GM23338 (cell line): ENCODE measurements around the gene GPC5. TPM values are rescaled to one million over a fixed set of nuclear protein-coding genes. Genes with fewer than 3 reads are reported as not detected.

ENCODE experiments used
- ATAC-seq: fragments of 200-7000 bp; cut with Tn5 transposase; 3 replicates; pipeline ENCODE4 v1.9.1; 2020
- DNase-seq: peaks from one replicate; pipeline ENCODE4 v3.0.0-alpha.2; 2015; ENCODE audit warnings: low spot score
- H2AFZ ChIP-seq: fragments of 200-600 bp; sonication (generic); 2 replicates; pipeline ENCODE4 v1.8.0; 2016; ENCODE audit warnings: antibody characterized with exemption, mild to moderate bottlenecking, moderate library complexity
- H3F3A ChIP-seq: fragments of 200-600 bp; sonication (generic); replicated peaks from 2 replicates; pipeline ENCODE4 v1.8.0; 2017; ENCODE audit warnings: antibody characterized with exemption, mixed run types, low read depth
- H3K27ac ChIP-seq: fragments of 200-600 bp; sonication (generic); 2 replicates; pipeline ENCODE4 v1.6.1; 2016; ENCODE audit warnings: low read depth
- H3K27me3 ChIP-seq: fragments of 200-600 bp; sonication (generic); 2 replicates; pipeline ENCODE4 v1.8.0; 2016; ENCODE audit warnings: mild to moderate bottlenecking, mixed run types, moderate library complexity; ENCODE audit not compliant: insufficient read depth
- H3K36me3 ChIP-seq: fragments of 200-600 bp; sonication (generic); 2 replicates; pipeline ENCODE4 v1.8.0; 2016; ENCODE audit warnings: mild to moderate bottlenecking; ENCODE audit not compliant: insufficient read depth
- H3K4me1 ChIP-seq: fragments of 200-600 bp; sonication (generic); 2 replicates; pipeline ENCODE4 v1.8.0; 2016; ENCODE audit warnings: mild to moderate bottlenecking, moderate library complexity; ENCODE audit not compliant: insufficient read depth
- H3K4me2 ChIP-seq: fragments of 200-600 bp; sonication (generic); 2 replicates; pipeline ENCODE4 v1.7.1; 2017; ENCODE audit warnings: mixed run types
- H3K4me3 ChIP-seq: fragments of 200-600 bp; sonication (generic); 2 replicates; pipeline ENCODE4 v1.6.1; 2016; ENCODE audit warnings: mixed run types
- H3K79me2 ChIP-seq: fragments of 200-600 bp; sonication (generic); replicated peaks from 2 replicates; pipeline ENCODE4 v1.8.0; 2017; ENCODE audit warnings: mild to moderate bottlenecking; ENCODE audit not compliant: insufficient read depth
- H3K9me2 ChIP-seq: fragments of 200-600 bp; sonication (generic); 2 replicates; pipeline ENCODE4 v1.8.0; 2017; ENCODE audit not compliant: insufficient read depth
- H4K20me1 ChIP-seq: fragments of 200-600 bp; sonication (generic); replicated peaks from 2 replicates; pipeline ENCODE4 v1.8.0; 2017; ENCODE audit warnings: mild to moderate bottlenecking; ENCODE audit not compliant: insufficient read depth
- H3K27ac Mint-ChIP-seq: 2 replicates; pipeline ENCODE4 v1.8.0; 2020; ENCODE audit warnings: inconsistent platforms, mild to moderate bottlenecking, moderate library complexity, mixed read lengths
- H3K27me3 Mint-ChIP-seq: 3 replicates; pipeline ENCODE4 v1.8.0; 2022; ENCODE audit warnings: low read depth, mild to moderate bottlenecking, moderate library complexity, mixed read lengths, inconsistent platforms; ENCODE audit not compliant: insufficient read depth, poor library complexity
- H3K36me3 Mint-ChIP-seq: 3 replicates; pipeline ENCODE4 v1.8.0; 2021; ENCODE audit warnings: low read depth, mild to moderate bottlenecking, inconsistent platforms, moderate library complexity, mixed read lengths
- H3K4me1 Mint-ChIP-seq: 3 replicates; pipeline ENCODE4 v1.8.0; 2020; ENCODE audit warnings: mild to moderate bottlenecking, inconsistent platforms, mixed read lengths
- H3K4me3 Mint-ChIP-seq: 3 replicates; pipeline ENCODE4 v1.8.0; 2021; ENCODE audit warnings: moderate library complexity, mild to moderate bottlenecking, inconsistent platforms, mixed read lengths
- H3K9me3 Mint-ChIP-seq: 3 replicates; pipeline ENCODE4 v1.8.0; 2020; ENCODE audit warnings: moderate library complexity, mild to moderate bottlenecking, inconsistent platforms, mixed read lengths
- CREB1 ChIP-seq: fragments of 250-450 bp; sonication (Bioruptor Pico); IDR thresholded peaks from 2 replicates; pipeline ENCODE4 v1.5.0; 2020; ENCODE audit warnings: low read depth, mild to moderate bottlenecking, moderate library complexity
- EZH2 ChIP-seq: fragments of 200-600 bp; sonication (generic); IDR thresholded peaks from one replicate; pipeline ENCODE4 v1.8.0; 2017; ENCODE audit warnings: antibody characterized with exemption, mild to moderate bottlenecking, low read depth; ENCODE audit not compliant: unreplicated experiment
- EZH2phosphoT487 ChIP-seq: fragments of 200-600 bp; sonication (generic); IDR thresholded peaks from one replicate; pipeline ENCODE4 v1.8.1; 2018; ENCODE audit warnings: antibody characterized with exemption; ENCODE audit not compliant: unreplicated experiment
- JUNB ChIP-seq: IDR thresholded peaks from one replicate; pipeline ENCODE4 v1.6.1; 2016; ENCODE audit warnings: antibody characterized with exemption; ENCODE audit not compliant: unreplicated experiment
- NANOG ChIP-seq: IDR thresholded peaks from 2 replicates; pipeline ENCODE4 v1.6.1; 2016; ENCODE audit warnings: antibody characterized with exemption, borderline replicate concordance
- POLR2AphosphoS5 ChIP-seq: IDR thresholded peaks from 2 replicates; pipeline ENCODE4 v1.6.1; 2016; ENCODE audit warnings: antibody characterized with exemption, low read depth
- REST ChIP-seq: IDR thresholded peaks from one replicate; pipeline ENCODE4 v1.6.1; 2018; ENCODE audit warnings: antibody characterized with exemption; ENCODE audit not compliant: unreplicated experiment
- STAT1 ChIP-seq: IDR thresholded peaks from one replicate; pipeline ENCODE4 v1.6.1; 2016; ENCODE audit warnings: antibody characterized with exemption; ENCODE audit not compliant: unreplicated experiment
- ZNF331 ChIP-seq: fragments of 250-450 bp; sonication (Bioruptor Pico); IDR thresholded peaks from 2 replicates; pipeline ENCODE4 v1.5.0; 2020; ENCODE audit warnings: low read depth, mild to moderate bottlenecking, moderate library complexity
- polyA plus RNA-seq: library from polyadenylated mRNA; unstranded; fragments of >200 nt; fragmentation: Nextera tagmentation; extraction: Ambion mirVana; gene quantifications from 2 replicates; pipeline ENCODE4 v1.2.1, GENCODE V29; 2016
- total RNA-seq: library from RNA; depleted of rRNA; stranded (reverse); fragments of >200 nt; shearing (Covaris generic); gene quantifications from 2 replicates; pipeline ENCODE4 v1.2.3, GENCODE V29; 2014
- TF ChIP-seq, protein P1 (sequence below), 2 experiments: fragments of 200-600 bp in 1 of 2; sonication (generic) in 1 of 2; conservative IDR thresholded peaks; 2 replicates each; pipeline versions ENCODE4 v1.5.1 to v1.6.1; 2016 to 2017; ENCODE audit warnings: antibody characterized with exemption in 2 of 2, low read depth in 2 of 2, mild to moderate bottlenecking in 2 of 2, moderate library complexity in 1 of 2
- TF ChIP-seq, protein P2 (sequence below): fragments of 250-450 bp; sonication (Bioruptor Pico); IDR thresholded peaks from 2 replicates; pipeline ENCODE4 v1.5.0; 2020; ENCODE audit warnings: mild to moderate bottlenecking, moderate library complexity
- TF ChIP-seq, protein P3 (sequence below): IDR thresholded peaks from 2 replicates; pipeline ENCODE4 v1.6.1; 2016; ENCODE audit warnings: antibody characterized with exemption

GPC5 gene
- total and polyA plus RNA-seq, 2 experiments from 2014 or later: 0.95 to 1.1 TPM

DNA sequence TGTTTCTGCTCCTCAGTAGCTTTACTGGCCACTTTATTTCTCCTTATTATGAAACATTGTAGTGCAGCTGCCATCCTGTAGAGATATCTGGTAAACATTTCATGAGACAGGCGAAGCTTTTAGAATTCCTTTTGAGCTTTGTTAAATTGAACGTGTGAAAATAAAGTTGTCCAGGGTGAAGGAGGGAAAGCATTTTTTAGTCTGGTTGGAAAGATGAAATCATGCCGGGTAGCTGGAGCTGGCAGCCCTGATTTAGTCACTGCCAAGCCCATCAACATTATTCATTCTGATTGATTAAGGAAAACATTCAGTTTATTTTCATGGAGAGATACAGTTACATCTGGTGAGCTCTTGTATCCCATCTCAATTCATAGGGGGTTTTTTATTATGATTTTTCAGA is 1502.0 kb downstream of the GPC5 start:
- ATAC-seq (no peak), DNase-seq (no peak)
- Histone ChIP-seq H3K4me3 (no peak overlapping the region), H3K27me3 (no peaks in the 10 kb centered on the region), H3F3A (no peaks in the 10 kb centered on the region), H3K27ac (no peak overlapping the region), H3K79me2 (no peaks in the 10 kb centered on the region), H3K4me1 (no peaks in the 10 kb centered on the region), H3K9me2 (no peaks in the 10 kb centered on the region), H2AFZ (peak overlapping the region; percentile 43; the same call in 1 of the 2 replicates), H4K20me1 (no peaks in the 10 kb centered on the region), H3K36me3 (no peaks in the 10 kb centered on the region), H3K4me2 (no peak overlapping the region)
- H3K36me3 Mint-ChIP-seq: peaks cover 4% of the 10 kb centered on the region; the same call in 1 of the 3 replicates
- TF ChIP-seq EZH2: no peak
- TF ChIP-seq REST: no peak
- no peak for TF ChIP-seq ZNF331 (CRISPR knock-in tag)
- TF ChIP-seq EZH2phosphoT487: no peak
- TF ChIP-seq, protein P1, sequence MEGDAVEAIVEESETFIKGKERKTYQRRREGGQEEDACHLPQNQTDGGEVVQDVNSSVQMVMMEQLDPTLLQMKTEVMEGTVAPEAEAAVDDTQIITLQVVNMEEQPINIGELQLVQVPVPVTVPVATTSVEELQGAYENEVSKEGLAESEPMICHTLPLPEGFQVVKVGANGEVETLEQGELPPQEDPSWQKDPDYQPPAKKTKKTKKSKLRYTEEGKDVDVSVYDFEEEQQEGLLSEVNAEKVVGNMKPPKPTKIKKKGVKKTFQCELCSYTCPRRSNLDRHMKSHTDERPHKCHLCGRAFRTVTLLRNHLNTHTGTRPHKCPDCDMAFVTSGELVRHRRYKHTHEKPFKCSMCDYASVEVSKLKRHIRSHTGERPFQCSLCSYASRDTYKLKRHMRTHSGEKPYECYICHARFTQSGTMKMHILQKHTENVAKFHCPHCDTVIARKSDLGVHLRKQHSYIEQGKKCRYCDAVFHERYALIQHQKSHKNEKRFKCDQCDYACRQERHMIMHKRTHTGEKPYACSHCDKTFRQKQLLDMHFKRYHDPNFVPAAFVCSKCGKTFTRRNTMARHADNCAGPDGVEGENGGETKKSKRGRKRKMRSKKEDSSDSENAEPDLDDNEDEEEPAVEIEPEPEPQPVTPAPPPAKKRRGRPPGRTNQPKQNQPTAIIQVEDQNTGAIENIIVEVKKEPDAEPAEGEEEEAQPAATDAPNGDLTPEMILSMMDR (conservative IDR thresholded peaks at IDR 0.05; ENCODE audit: low read depth in 2 of 2): no peak
- TF ChIP-seq POLR2AphosphoS5: no peak
- TF ChIP-seq, protein P2, sequence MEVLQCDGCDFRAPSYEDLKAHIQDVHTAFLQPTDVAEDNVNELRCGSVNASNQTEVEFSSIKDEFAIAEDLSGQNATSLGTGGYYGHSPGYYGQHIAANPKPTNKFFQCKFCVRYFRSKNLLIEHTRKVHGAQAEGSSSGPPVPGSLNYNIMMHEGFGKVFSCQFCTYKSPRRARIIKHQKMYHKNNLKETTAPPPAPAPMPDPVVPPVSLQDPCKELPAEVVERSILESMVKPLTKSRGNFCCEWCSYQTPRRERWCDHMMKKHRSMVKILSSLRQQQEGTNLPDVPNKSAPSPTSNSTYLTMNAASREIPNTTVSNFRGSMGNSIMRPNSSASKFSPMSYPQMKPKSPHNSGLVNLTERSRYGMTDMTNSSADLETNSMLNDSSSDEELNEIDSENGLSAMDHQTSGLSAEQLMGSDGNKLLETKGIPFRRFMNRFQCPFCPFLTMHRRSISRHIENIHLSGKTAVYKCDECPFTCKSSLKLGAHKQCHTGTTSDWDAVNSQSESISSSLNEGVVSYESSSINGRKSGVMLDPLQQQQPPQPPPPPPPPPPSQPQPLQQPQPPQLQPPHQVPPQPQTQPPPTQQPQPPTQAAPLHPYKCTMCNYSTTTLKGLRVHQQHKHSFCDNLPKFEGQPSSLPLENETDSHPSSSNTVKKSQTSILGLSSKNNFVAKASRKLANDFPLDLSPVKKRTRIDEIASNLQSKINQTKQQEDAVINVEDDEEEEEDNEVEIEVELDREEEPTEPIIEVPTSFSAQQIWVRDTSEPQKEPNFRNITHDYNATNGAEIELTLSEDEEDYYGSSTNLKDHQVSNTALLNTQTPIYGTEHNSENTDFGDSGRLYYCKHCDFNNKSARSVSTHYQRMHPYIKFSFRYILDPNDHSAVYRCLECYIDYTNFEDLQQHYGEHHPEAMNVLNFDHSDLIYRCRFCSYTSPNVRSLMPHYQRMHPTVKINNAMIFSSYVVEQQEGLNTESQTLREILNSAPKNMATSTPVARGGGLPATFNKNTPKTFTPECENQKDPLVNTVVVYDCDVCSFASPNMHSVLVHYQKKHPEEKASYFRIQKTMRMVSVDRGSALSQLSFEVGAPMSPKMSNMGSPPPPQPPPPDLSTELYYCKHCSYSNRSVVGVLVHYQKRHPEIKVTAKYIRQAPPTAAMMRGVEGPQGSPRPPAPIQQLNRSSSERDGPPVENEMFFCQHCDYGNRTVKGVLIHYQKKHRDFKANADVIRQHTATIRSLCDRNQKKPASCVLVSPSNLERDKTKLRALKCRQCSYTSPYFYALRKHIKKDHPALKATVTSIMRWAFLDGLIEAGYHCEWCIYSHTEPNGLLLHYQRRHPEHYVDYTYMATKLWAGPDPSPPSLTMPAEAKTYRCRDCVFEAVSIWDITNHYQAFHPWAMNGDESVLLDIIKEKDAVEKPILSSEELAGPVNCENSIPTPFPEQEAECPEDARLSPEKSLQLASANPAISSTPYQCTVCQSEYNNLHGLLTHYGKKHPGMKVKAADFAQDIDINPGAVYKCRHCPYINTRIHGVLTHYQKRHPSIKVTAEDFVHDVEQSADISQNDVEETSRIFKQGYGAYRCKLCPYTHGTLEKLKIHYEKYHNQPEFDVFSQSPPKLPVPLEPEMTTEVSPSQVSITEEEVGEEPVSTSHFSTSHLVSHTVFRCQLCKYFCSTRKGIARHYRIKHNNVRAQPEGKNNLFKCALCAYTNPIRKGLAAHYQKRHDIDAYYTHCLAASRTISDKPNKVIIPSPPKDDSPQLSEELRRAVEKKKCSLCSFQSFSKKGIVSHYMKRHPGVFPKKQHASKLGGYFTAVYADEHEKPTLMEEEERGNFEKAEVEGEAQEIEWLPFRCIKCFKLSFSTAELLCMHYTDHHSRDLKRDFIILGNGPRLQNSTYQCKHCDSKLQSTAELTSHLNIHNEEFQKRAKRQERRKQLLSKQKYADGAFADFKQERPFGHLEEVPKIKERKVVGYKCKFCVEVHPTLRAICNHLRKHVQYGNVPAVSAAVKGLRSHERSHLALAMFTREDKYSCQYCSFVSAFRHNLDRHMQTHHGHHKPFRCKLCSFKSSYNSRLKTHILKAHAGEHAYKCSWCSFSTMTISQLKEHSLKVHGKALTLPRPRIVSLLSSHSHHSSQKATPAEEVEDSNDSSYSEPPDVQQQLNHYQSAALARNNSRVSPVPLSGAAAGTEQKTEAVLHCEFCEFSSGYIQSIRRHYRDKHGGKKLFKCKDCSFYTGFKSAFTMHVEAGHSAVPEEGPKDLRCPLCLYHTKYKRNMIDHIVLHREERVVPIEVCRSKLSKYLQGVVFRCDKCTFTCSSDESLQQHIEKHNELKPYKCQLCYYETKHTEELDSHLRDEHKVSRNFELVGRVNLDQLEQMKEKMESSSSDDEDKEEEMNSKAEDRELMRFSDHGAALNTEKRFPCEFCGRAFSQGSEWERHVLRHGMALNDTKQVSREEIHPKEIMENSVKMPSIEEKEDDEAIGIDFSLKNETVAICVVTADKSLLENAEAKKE (CRISPR knock-in tag): no peak
- no peak for TF ChIP-seq STAT1
- no peak for TF ChIP-seq JUNB
- TF ChIP-seq CREB1: no peak
- TF ChIP-seq, protein P3, sequence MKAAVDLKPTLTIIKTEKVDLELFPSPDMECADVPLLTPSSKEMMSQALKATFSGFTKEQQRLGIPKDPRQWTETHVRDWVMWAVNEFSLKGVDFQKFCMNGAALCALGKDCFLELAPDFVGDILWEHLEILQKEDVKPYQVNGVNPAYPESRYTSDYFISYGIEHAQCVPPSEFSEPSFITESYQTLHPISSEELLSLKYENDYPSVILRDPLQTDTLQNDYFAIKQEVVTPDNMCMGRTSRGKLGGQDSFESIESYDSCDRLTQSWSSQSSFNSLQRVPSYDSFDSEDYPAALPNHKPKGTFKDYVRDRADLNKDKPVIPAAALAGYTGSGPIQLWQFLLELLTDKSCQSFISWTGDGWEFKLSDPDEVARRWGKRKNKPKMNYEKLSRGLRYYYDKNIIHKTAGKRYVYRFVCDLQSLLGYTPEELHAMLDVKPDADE: no peak
- TF ChIP-seq NANOG: no peak
- no peaks in the 10 kb centered on the region for H3K4me1 Mint-ChIP-seq
- H3K4me3 Mint-ChIP-seq: no peak overlapping the region
- H3K27me3 Mint-ChIP-seq: no peaks in the 10 kb centered on the region
- H3K27ac Mint-ChIP-seq: no peak overlapping the region
- peaks cover 9% of the 10 kb centered on the region; the same call in 2 of the 3 replicates for H3K9me3 Mint-ChIP-seq
